K562 (cell line): ENCODE data around the gene ARSD.

Experiments used
- CTCF ChIP-seq, 3 experiments: IDR thresholded peaks in 2 of 3; conservative IDR thresholded peaks in 1 of 3; 2 replicates each; pipeline ENCODE4 v1.5.1; 2011 to 2012; ENCODE audit warnings: low read length in 3 of 3, mild to moderate bottlenecking in 3 of 3, control low read depth in 2 of 3, improper control_type of control experiment in 1 of 3, inconsistent platforms in 1 of 3, low read depth in 1 of 3, mixed read lengths in 1 of 3, moderate library complexity in 1 of 3; ENCODE audit not compliant: insufficient read depth in 2 of 3
- POLR2A ChIP-seq: fragments of 450-650 bp; conservative IDR thresholded peaks from 2 replicates; pipeline ENCODE4 v1.6.1; 2016

- TF ChIP-seq POLR2A (no peak), CTCF (IDR thresholded peaks at IDR 0.05 in 2 of 3, conservative IDR thresholded peaks at IDR 0.05 in 1 of 3; ENCODE audit: insufficient read depth in 2 of 3, low read depth in 1 of 3, low read length in 3 of 3) (no peak)
Observed at GRCh38 chrX:2931155-2931554, 2.0 kb upstream of the ARSD start.
